ENCODE results near the gene RAD51B.
"Not testable (repeated sequence)": the region's sequence is repeated elsewhere in the genome, so short reads cannot be mapped to it uniquely, and the experiment has no call there.

RAD51B gene

DNA sequence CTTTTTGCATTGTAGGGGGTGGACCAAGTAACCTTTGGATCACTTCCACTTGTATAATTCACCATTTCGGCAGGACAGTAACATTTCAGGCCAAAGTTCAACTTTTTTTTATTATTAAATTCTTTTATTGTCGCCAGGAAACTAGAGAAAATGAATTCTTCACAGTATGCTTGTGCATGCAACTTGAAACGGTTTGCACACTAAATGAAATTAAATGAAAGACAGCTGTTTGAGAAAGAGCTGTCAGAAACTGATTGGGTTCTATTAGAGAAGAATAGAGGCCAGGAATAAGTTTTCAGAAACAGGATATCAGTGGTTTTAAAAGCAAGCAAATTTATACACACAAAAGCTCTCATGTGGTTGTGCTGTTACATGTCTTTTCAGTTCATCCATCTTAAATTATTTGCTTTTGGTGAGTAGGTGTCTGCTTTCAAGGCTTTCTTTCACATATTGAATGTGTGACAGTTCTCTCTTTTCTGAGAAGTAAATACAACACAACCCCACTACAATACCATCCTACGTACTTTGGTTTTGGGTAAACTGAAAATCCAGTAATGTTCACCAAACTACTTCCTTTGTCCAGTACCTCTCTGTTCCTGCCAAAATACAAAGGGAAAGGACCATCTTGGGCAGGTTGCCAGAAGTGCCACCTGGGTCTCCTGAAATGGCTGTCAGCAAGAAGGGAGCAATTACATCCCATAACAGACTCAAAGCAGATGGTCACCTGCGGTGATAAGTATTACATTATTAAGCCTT is 291.7 kb downstream of the RAD51B start:
- H3K27ac ChIP-seq (replicated peaks): no peak overlapping the region
- H3K27me3 ChIP-seq (ENCODE audit: insufficient read depth, poor library complexity, severe bottlenecking): no peaks in the 10 kb centered on the region
- no peak for DNase-seq (ENCODE audit: low read depth in 1 of 2, low spot score in 1 of 2)
- H3K4me3 ChIP-seq (replicated peaks; ENCODE audit: insufficient read depth, low read length): no peak overlapping the region
- TF ChIP-seq, protein P1, sequence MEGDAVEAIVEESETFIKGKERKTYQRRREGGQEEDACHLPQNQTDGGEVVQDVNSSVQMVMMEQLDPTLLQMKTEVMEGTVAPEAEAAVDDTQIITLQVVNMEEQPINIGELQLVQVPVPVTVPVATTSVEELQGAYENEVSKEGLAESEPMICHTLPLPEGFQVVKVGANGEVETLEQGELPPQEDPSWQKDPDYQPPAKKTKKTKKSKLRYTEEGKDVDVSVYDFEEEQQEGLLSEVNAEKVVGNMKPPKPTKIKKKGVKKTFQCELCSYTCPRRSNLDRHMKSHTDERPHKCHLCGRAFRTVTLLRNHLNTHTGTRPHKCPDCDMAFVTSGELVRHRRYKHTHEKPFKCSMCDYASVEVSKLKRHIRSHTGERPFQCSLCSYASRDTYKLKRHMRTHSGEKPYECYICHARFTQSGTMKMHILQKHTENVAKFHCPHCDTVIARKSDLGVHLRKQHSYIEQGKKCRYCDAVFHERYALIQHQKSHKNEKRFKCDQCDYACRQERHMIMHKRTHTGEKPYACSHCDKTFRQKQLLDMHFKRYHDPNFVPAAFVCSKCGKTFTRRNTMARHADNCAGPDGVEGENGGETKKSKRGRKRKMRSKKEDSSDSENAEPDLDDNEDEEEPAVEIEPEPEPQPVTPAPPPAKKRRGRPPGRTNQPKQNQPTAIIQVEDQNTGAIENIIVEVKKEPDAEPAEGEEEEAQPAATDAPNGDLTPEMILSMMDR (IDR thresholded peaks at IDR 0.05; ENCODE audit: insufficient read depth, low read length): no peak
- no peak for TF ChIP-seq SPI1 (IDR thresholded peaks at IDR 0.05; ENCODE audit: borderline replicate concordance, low read depth)
- no peak for TF ChIP-seq POLR2AphosphoS5 (IDR thresholded peaks at IDR 0.05; ENCODE audit: low read depth)
- TF ChIP-seq GABPA (IDR thresholded peaks at IDR 0.05; ENCODE audit: low read depth): no peak
- TF ChIP-seq, protein P2, sequence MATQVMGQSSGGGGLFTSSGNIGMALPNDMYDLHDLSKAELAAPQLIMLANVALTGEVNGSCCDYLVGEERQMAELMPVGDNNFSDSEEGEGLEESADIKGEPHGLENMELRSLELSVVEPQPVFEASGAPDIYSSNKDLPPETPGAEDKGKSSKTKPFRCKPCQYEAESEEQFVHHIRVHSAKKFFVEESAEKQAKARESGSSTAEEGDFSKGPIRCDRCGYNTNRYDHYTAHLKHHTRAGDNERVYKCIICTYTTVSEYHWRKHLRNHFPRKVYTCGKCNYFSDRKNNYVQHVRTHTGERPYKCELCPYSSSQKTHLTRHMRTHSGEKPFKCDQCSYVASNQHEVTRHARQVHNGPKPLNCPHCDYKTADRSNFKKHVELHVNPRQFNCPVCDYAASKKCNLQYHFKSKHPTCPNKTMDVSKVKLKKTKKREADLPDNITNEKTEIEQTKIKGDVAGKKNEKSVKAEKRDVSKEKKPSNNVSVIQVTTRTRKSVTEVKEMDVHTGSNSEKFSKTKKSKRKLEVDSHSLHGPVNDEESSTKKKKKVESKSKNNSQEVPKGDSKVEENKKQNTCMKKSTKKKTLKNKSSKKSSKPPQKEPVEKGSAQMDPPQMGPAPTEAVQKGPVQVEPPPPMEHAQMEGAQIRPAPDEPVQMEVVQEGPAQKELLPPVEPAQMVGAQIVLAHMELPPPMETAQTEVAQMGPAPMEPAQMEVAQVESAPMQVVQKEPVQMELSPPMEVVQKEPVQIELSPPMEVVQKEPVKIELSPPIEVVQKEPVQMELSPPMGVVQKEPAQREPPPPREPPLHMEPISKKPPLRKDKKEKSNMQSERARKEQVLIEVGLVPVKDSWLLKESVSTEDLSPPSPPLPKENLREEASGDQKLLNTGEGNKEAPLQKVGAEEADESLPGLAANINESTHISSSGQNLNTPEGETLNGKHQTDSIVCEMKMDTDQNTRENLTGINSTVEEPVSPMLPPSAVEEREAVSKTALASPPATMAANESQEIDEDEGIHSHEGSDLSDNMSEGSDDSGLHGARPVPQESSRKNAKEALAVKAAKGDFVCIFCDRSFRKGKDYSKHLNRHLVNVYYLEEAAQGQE (IDR thresholded peaks at IDR 0.05; ENCODE audit: insufficient replicate concordance, low read depth): no peak

DNA sequence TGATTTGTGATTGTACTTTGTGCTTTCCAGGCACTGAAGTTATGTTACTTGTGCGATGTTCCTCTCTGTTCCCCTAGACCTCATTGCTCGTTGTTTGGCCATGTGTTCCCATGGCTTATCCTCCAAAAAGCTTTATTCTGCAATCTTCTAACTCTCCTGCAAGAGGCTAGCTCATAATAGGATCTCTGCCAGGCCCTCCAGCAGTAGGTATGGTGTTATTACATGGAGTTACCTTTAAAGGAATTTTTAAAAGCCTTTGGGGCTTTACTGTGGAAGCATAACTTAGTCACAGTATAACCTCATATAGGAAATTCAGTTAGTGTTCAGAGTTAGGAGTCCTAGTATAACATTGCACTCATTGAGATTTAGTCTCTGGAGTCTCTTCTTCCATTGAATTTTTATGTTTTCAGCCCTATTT is 292.3 kb downstream of the RAD51B start:
- H3K27me3 ChIP-seq (ENCODE audit: insufficient read depth, poor library complexity, severe bottlenecking): no peaks in the 10 kb centered on the region
- no peak overlapping the region for H3K27ac ChIP-seq (replicated peaks)
- no peak for DNase-seq (ENCODE audit: low read depth in 1 of 2, low spot score in 1 of 2)

DNA sequence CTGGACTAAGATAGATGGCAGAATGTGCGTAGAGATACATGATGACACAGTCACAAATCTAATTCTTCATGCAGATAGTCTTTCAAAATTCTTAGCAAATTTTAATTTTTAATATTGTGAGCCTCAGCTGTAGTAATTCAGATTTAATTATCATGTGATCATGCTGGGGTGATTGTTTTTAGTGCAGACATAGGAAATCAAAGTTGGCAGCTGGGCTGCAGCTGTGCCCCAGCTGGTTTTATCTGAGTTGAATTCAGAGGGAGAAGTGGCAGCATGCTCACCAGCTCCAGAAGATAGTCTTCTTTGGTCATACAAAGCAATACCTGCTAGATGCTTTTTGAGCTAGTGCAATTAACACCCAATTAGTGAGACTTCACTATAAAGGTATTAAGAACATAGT is 292.9 kb downstream of the RAD51B start:
- TF ChIP-seq, protein P2 (IDR thresholded peaks at IDR 0.05; ENCODE audit: insufficient replicate concordance, low read depth): no peak
- no peak for TF ChIP-seq GABPA (IDR thresholded peaks at IDR 0.05; ENCODE audit: low read depth)
- no peak for TF ChIP-seq SPI1 (IDR thresholded peaks at IDR 0.05; ENCODE audit: borderline replicate concordance, low read depth)
- Histone ChIP-seq H3K27ac (replicated peaks) (no peak overlapping the region), H3K27me3 (ENCODE audit: insufficient read depth, poor library complexity, severe bottlenecking) (no peaks in the 10 kb centered on the region), H3K4me3 (replicated peaks; ENCODE audit: insufficient read depth, low read length) (no peak overlapping the region)
- DNase-seq (ENCODE audit: low read depth in 1 of 2, low spot score in 1 of 2): no peak

More for the DNA sequence above, 292.3 kb downstream of the RAD51B start:
- H3K4me3 ChIP-seq (replicated peaks; ENCODE audit: insufficient read depth, low read length): no peak overlapping the region
- no peak for TF ChIP-seq GABPA (IDR thresholded peaks at IDR 0.05; ENCODE audit: low read depth)
- TF ChIP-seq, protein P1 (IDR thresholded peaks at IDR 0.05; ENCODE audit: insufficient read depth, low read length): no peak

DNA sequence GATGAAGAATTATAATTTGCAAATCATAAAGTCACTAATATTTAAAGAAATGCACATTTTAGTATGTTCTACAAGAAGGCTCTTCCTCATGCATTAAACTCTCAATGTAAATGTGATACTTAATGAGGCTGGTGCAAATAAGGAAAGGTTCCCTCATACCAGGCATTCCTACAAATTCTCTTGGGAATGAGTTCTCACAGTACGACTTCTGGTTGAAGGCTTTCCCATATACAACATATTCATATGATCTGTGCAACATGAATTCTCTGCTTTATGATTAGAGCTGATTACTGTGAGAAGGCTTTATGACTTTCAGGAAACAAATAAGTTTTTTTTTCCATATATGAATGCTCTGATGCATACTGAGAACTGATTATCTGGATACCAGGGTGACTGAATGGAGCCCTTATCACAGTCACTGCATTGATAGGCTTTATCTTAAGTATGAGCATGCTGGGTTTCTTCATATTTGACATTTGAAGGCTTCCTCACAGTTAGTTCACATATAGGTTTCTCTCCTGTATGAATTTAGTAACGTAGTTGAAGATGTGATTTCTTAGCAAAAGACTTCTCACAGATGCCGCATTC is 293.9 kb downstream of the RAD51B start:
- H3K27ac ChIP-seq (replicated peaks): no peak overlapping the region
- TF ChIP-seq GABPA (IDR thresholded peaks at IDR 0.05; ENCODE audit: low read depth) (no peak), POLR2AphosphoS5 (IDR thresholded peaks at IDR 0.05; ENCODE audit: low read depth) (no peak), SPI1 (IDR thresholded peaks at IDR 0.05; ENCODE audit: borderline replicate concordance, low read depth) (no peak)
- TF ChIP-seq, protein P2 (IDR thresholded peaks at IDR 0.05; ENCODE audit: insufficient replicate concordance, low read depth): no peak
- TF ChIP-seq, protein P1 (IDR thresholded peaks at IDR 0.05; ENCODE audit: insufficient read depth, low read length): no peak
- H3K27me3 ChIP-seq (ENCODE audit: insufficient read depth, poor library complexity, severe bottlenecking): no peaks in the 10 kb centered on the region
- no peak overlapping the region for H3K4me3 ChIP-seq (replicated peaks; ENCODE audit: insufficient read depth, low read length)
- DNase-seq (ENCODE audit: low read depth in 1 of 2, low spot score in 1 of 2): no peak

DNA sequence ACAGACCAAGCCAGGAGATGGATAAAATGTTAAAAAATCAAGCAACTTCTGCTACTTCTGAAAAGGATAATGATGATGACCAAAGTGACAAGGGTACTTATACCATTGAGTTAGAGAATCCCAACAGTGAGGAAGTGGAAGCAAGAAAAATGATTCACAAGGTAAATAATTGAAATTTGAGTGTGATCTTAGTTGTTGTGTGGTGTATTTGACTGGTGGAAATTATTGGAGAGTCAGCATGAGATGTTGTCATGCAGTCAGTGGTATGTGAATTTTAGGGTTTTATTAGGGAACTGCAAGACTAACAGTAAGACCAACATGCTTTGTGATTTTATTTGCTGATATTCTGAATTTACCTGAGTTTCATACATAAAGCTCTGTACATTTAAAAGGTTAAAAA is 296.4 kb downstream of the RAD51B start:
- DNase-seq (ENCODE audit: low read depth in 1 of 2, low spot score in 1 of 2); H3K4me3 ChIP-seq (replicated peaks; ENCODE audit: insufficient read depth, low read length); H3K27ac ChIP-seq (replicated peaks); H3K27me3 ChIP-seq (ENCODE audit: insufficient read depth, poor library complexity, severe bottlenecking): not testable (repeated sequence)

Measured in HL-60 (cell line).